ENCODE results near the gene TNFAIP2.

Gene TNFAIP2

DNA sequence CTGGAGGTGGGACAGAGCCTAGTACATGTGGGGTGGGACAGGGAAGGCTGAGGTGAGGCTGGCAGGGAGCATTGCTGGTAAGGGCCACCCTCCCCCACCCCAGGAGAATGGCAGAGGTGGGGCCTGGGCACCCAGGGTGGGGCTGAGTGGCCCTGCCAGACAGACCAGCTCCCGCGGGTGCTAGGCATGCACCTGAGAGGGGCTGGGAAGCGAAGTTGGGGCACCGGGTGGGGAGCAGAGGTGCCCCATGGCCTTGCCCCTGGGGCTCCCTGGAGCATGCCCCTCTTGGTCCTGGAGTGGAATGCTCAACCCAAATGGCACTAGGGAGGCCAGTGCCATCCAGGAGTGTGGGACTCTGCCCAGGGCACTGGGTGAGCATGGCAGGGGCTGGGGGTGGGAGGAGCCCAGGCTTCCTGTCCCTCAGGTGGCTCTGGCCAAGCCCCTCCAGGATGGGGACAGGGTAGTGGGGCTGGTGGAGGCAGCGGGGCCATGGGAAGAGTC lies 1.3 kb downstream of the TNFAIP2 start:
- no peak overlapping the region for H2AFZ ChIP-seq
- H3K36me3 ChIP-seq (ENCODE audit: control insufficient read depth, insufficient read depth, low read length): no peaks in the 10 kb centered on the region
- TF ChIP-seq, protein P1, sequence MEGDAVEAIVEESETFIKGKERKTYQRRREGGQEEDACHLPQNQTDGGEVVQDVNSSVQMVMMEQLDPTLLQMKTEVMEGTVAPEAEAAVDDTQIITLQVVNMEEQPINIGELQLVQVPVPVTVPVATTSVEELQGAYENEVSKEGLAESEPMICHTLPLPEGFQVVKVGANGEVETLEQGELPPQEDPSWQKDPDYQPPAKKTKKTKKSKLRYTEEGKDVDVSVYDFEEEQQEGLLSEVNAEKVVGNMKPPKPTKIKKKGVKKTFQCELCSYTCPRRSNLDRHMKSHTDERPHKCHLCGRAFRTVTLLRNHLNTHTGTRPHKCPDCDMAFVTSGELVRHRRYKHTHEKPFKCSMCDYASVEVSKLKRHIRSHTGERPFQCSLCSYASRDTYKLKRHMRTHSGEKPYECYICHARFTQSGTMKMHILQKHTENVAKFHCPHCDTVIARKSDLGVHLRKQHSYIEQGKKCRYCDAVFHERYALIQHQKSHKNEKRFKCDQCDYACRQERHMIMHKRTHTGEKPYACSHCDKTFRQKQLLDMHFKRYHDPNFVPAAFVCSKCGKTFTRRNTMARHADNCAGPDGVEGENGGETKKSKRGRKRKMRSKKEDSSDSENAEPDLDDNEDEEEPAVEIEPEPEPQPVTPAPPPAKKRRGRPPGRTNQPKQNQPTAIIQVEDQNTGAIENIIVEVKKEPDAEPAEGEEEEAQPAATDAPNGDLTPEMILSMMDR (IDR thresholded peaks at IDR 0.05): no peak
- peaks cover 3% of the 10 kb centered on the region for H3K79me2 ChIP-seq
- H3K4me1 ChIP-seq: peaks cover 59% of the 10 kb centered on the region
- no peaks in the 10 kb centered on the region for H3K9me3 ChIP-seq (ENCODE audit: control insufficient read depth, low read length)
- peak overlapping the region; percentile 89 for H3K27ac ChIP-seq
- H3K9ac ChIP-seq: peak overlapping the region; percentile 16
- H3K4me2 ChIP-seq (ENCODE audit: low read length): peak overlapping the region; percentile 99
- peak overlapping the region; percentile 83 for H3K4me3 ChIP-seq (ENCODE audit: low read depth, low read length)
- H3K27me3 ChIP-seq (ENCODE audit: control insufficient read depth, insufficient read depth, low read length): no peaks in the 10 kb centered on the region

DNA sequence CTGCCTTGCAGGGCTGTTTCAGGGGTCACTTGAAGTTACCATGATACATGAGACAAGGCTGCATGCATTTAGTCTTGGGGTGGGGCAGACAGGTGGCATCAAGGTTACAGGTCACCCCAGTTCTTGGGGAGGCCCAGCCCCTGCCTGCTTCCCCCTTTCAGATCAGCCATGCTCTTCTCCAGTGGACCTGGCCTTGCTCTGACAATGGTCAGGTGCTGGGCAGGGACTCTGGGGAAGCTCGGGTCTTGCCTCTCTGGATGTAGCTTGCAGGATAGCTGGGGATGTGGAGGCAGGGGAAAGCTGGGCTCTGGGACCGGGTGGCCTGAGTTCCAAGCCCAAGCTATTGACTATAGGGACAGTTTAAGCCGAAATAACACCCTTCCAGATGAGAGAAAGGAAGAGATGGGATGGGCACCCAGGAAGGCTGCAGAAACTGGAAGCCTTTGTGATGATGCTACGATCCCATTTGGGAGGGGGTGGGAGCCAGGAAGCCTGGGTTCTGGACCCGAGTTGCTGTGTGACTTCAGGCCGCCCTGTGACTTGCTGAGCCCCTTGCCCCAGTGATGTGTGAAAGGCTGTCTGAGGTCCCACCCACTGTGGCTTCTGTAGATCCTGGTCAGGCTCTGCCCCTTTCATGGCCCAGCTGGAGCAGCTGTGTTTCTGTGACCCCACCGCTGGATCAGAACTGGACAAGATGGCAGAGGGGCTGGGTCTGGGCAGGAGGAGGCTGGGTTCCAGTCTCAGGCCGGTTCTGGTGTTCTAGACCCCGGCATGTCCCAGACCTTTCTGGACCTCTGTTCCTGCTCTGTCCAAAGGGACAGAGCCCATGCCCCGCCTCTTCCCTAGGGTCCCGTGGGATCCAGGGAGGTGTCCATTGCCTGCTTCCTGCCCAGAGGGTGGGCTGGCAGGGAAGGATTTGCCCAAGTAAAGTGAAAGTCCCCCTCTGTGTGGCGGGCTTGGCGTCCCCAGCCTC lies 2.1 kb downstream of the TNFAIP2 start:
- Histone ChIP-seq H3K79me2 (peaks cover 3% of the 10 kb centered on the region), H3K27me3 (ENCODE audit: control insufficient read depth, insufficient read depth, low read length) (no peaks in the 10 kb centered on the region), H3K27ac (no peak overlapping the region), H2AFZ (no peak overlapping the region), H3K4me3 (ENCODE audit: low read depth, low read length) (no peak overlapping the region), H3K4me1 (peaks cover 61% of the 10 kb centered on the region), H3K9ac (no peak overlapping the region), H3K9me3 (ENCODE audit: control insufficient read depth, low read length) (no peaks in the 10 kb centered on the region), H3K4me2 (ENCODE audit: low read length) (peak overlapping the region; percentile 99), H3K36me3 (ENCODE audit: control insufficient read depth, insufficient read depth, low read length) (no peaks in the 10 kb centered on the region)
- TF ChIP-seq, protein P1 (IDR thresholded peaks at IDR 0.05): no peak

DNA sequence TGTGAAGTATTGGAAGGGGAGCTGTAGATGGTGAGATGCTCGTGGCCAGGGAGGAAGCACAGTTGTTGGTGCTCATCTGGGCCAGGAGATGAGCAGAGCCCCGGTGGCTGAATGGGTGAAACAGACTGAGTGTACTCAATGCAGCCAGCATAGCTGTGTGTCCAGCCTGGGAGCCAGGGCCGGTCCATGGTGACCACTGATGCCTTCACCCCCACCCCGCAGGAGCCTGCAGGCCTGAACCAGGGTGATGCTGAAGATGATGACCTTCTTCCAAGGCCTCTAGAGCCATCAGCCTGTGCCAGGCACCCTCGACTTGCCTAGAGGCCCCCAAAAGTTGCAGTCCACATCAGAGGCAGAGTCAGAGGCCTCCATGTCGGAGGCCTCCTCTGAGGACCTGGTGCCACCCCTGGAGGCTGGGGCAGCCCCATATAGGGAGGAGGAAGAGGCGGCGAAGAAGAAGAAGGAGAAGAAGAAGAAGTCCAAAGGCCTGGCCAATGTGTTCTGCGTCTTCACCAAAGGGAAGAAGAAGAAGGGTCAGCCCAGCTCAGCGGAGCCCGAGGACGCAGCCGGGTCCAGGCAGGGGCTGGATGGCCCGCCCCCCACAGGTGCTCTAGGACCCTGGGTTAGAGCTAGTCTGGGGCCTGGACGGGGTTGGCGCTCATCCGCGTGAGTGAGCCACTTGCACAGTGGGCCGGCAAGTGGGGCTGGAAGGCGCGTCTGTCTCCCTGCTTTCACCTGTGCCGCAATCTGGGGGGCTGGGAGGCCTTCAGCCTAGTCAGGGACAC lies 3.0 kb downstream of the TNFAIP2 start:
- Histone ChIP-seq H3K79me2 (peaks cover 3% of the 10 kb centered on the region), H3K27ac (no peak overlapping the region), H2AFZ (no peak overlapping the region), H3K4me1 (peaks cover 59% of the 10 kb centered on the region), H3K36me3 (ENCODE audit: control insufficient read depth, insufficient read depth, low read length) (no peaks in the 10 kb centered on the region), H3K9ac (no peak overlapping the region), H3K4me3 (ENCODE audit: low read depth, low read length) (no peak overlapping the region), H3K4me2 (ENCODE audit: low read length) (peak overlapping the region; percentile 54), H3K9me3 (ENCODE audit: control insufficient read depth, low read length) (no peaks in the 10 kb centered on the region), H3K27me3 (ENCODE audit: control insufficient read depth, insufficient read depth, low read length) (no peaks in the 10 kb centered on the region)
- TF ChIP-seq, protein P1 (IDR thresholded peaks at IDR 0.05): no peak

GRCh38 chr14:103126873-103127304 lies 3.6 kb downstream of the TNFAIP2 start:
- Histone ChIP-seq H3K36me3 (ENCODE audit: control insufficient read depth, insufficient read depth, low read length) (no peaks in the 10 kb centered on the region), H2AFZ (peak overlapping the region; percentile 10), H3K27ac (no peak overlapping the region), H3K79me2 (peaks cover 3% of the 10 kb centered on the region), H3K4me1 (peaks cover 55% of the 10 kb centered on the region), H3K4me3 (ENCODE audit: low read depth, low read length) (no peak overlapping the region), H3K27me3 (ENCODE audit: control insufficient read depth, insufficient read depth, low read length) (no peaks in the 10 kb centered on the region), H3K4me2 (ENCODE audit: low read length) (peak overlapping the region; percentile 54), H3K9me3 (ENCODE audit: control insufficient read depth, low read length) (no peaks in the 10 kb centered on the region), H3K9ac (no peak overlapping the region)
- TF ChIP-seq, protein P1 (IDR thresholded peaks at IDR 0.05): no peak

Measured in parathyroid adenoma (tissue), 2 donors.